Naive thymus-derived CD8-positive, alpha-beta T cell (primary cell): ENCODE measurements around the gene FAM168A. TPM values are rescaled to one million over a fixed set of nuclear protein-coding genes. Genes with fewer than 3 reads are reported as not detected.

Experiments
- polyA plus RNA-seq, 3 donors: library from polyadenylated mRNA; unstranded; fragments of 300-500 nt; fragmentation: Illumina TruSeq; gene quantifications; one replicate each; pipeline ENCODE4 v1.2.3, GENCODE V29; 2021
- total RNA-seq, 8 experiments: library from RNA in 2 of 8; stranded (reverse) in 2 of 8; gene quantifications; one replicate each; pipeline ENCODE4 v1.2.3 and lab custom pipeline; 2021 to 2026

Gene FAM168A
- total and polyA plus RNA-seq, 5 experiments from 2014 or later: 2.6 to 21.7 (median 5.0) TPM

Other genes starting within 250 kb of the FAM168A start
- gene RELT, start 221.7 kb downstream of the FAM168A start, total RNA-seq: 10 to 100 TPM; 11.7 to 12.8 TPM
- 1 to 10 TPM; 1.3 to 3.3 (median 2.7) TPM for gene RELT, start 221.7 kb downstream of the FAM168A start, polyA plus RNA-seq
- 10 to 100 TPM; 79.1 to 86.8 TPM for gene PLEKHB1, start 48.5 kb upstream of the FAM168A start, total RNA-seq
- gene PLEKHB1, start 48.5 kb upstream of the FAM168A start, polyA plus RNA-seq: 100 to 1,000 TPM; 103 to 155 (median 148) TPM
- 10 to 100 TPM; 82.8 to 88.5 TPM for gene RAB6A, start 163.0 kb upstream of the FAM168A start, total RNA-seq
- 10 to 100 TPM; 79.3 to 94.3 (median 92.6) TPM for gene RAB6A, start 163.0 kb upstream of the FAM168A start, polyA plus RNA-seq
- 10 to 100 TPM; 26.6 to 28.6 TPM for gene MRPL48, start 189.8 kb upstream of the FAM168A start, total RNA-seq
- 10 to 100 TPM; 73.9 to 85.2 (median 74.6) TPM for gene MRPL48, start 189.8 kb upstream of the FAM168A start, polyA plus RNA-seq